ENCODE results near the gene CLK1.
"Not testable (repeated sequence)": the region's sequence is repeated elsewhere in the genome, so short reads cannot be mapped to it uniquely, and the experiment has no call there.

The CLK1 gene

GRCh38 chr2:200864176-200865034, at the start of gene CLK1:
TSS of gene CLK1 (minus strand) at chr2:200864658. CDS start at chr2:200861862, 2,796 bp downstream.
- DNase-seq, result peak; percentile 96

GRCh38 chr2:200913654-200914053, 49.2 kb upstream of the CLK1 start:
- no peak for DNase-seq

GRCh38 chr2:200909958-200910357, 45.5 kb upstream of the CLK1 start:
- DNase-seq, result no peak

- DNase-seq, result peak; percentile 58
Observed at GRCh38 chr2:200905618-200906296, 41.3 kb upstream of the CLK1 start.

- peak; percentile 87 for DNase-seq
Observed at GRCh38 chr2:200901459-200902072, 37.1 kb upstream of the CLK1 start.

- no peak for DNase-seq
Observed at GRCh38 chr2:200899482-200899881, 35.0 kb upstream of the CLK1 start.

GRCh38 chr2:200888704-200889625, 24.5 kb upstream of the CLK1 start, which contains the start of the genes NIF3L1 and PPIL3:
TSS of gene NIF3L1 (plus strand) at chr2:200889371. CDS start at chr2:200891944, 2,573 bp downstream.
TSS of gene PPIL3 (minus strand) at chr2:200889077. CDS start at chr2:200887615, 1,462 bp downstream.
- DNase-seq, result peak; percentile 97

- DNase-seq, result not testable (repeated sequence)
Observed at GRCh38 chr2:200881715-200882249, 17.3 kb upstream of the CLK1 start.

- DNase-seq, result no peak
Observed at GRCh38 chr2:200878289-200878880, 13.9 kb upstream of the CLK1 start.

- no peak for DNase-seq
Observed at GRCh38 chr2:200877443-200877842, 13.0 kb upstream of the CLK1 start.

- no peak for DNase-seq
Observed at GRCh38 chr2:200873560-200873959, 9.1 kb upstream of the CLK1 start.

GRCh38 chr2:200871151-200871550, 6.7 kb upstream of the CLK1 start:
- no peak for DNase-seq

GRCh38 chr2:200869014-200869413, 4.6 kb upstream of the CLK1 start:
- DNase-seq, result no peak

GRCh38 chr2:200863782-200864175, 679 bp downstream of the CLK1 start:
- no peak for DNase-seq

- peak; percentile 82 for DNase-seq
Observed at GRCh38 chr2:200862532-200863000, 1.9 kb downstream of the CLK1 start.

- DNase-seq, result no peak
Observed at GRCh38 chr2:200861617-200862155, 2.8 kb downstream of the CLK1 start.

GRCh38 chr2:200860092-200860795, 4.2 kb downstream of the CLK1 start:
- peak; percentile 51 for DNase-seq

- DNase-seq, result no peak
Observed at GRCh38 chr2:200856806-200857205, 7.7 kb downstream of the CLK1 start.

GRCh38 chr2:200852605-200853004, 11.9 kb downstream of the CLK1 start:
- DNase-seq, result no peak

All from CD4-positive, alpha-beta T cell treated with Interleukin-21 for 1 hour (primary cell).